Keratinocyte (primary cell): Measurements from ENCODE around the gene PLXNA2. TPM values are rescaled to one million over a fixed set of nuclear protein-coding genes. Genes with fewer than 3 reads are reported as not detected.

Experiments used
- DNase-seq: peaks from one replicate; pipeline ENCODE4 v3.0.0-alpha.2; 2011; ENCODE audit warnings: low read depth, missing footprints, low spot score
- FAIRE-seq: peaks from 2 replicates; lab custom pipeline; 2011; peaks lifted over from hg19 to GRCh38; lab: Jason Lieb, UNC
- H2AFZ ChIP-seq: 2 replicates; pipeline ENCODE4 v1.6.0; 2012; ENCODE audit warnings: low read length, control low read depth, inconsistent platforms; ENCODE audit not compliant: control insufficient read depth
- H3K27ac ChIP-seq: 2 replicates; pipeline ENCODE4 v1.5.1; 2011; ENCODE audit warnings: low read length; ENCODE audit not compliant: control insufficient read depth, insufficient read depth
- H3K27me3 ChIP-seq: 3 replicates; pipeline ENCODE4 v1.6.0; 2011; ENCODE audit warnings: low read length; ENCODE audit not compliant: control insufficient read depth, insufficient read depth; ENCODE audit errors: extremely low read depth
- H3K36me3 ChIP-seq, 2 experiments: 2 replicates in 1 of 2; 3 replicates in 1 of 2; pipeline ENCODE4 v1.5.1; 2011; ENCODE audit warnings: low read length in 2 of 2, mild to moderate bottlenecking in 1 of 2; ENCODE audit not compliant: control insufficient read depth in 2 of 2, insufficient read depth in 2 of 2; ENCODE audit errors: extremely low read depth in 1 of 2
- H3K4me1 ChIP-seq: 3 replicates; pipeline ENCODE4 v1.5.1; 2011; ENCODE audit warnings: low read length; ENCODE audit not compliant: control insufficient read depth, insufficient read depth; ENCODE audit errors: extremely low read depth
- H3K4me2 ChIP-seq: 3 replicates; pipeline ENCODE4 v1.6.0; 2011; ENCODE audit warnings: low read depth, low read length; ENCODE audit not compliant: control insufficient read depth, insufficient read depth; ENCODE audit errors: extremely low read depth
- H3K4me3 ChIP-seq, 3 experiments: fragments of 200-600 bp in 1 of 3; sonication (generic) in 1 of 3; 2 replicates in 2 of 3; 3 replicates in 1 of 3; pipeline ENCODE4 v1.5.1; 2011 to 2016; ENCODE audit warnings: low read length in 3 of 3, mild to moderate bottlenecking in 3 of 3, control low read depth in 2 of 3, inconsistent platforms in 1 of 3, low read depth in 1 of 3, mixed read lengths in 1 of 3, mixed run types in 1 of 3, moderate library complexity in 1 of 3; ENCODE audit not compliant: control insufficient read depth in 2 of 3, insufficient read depth in 2 of 3; ENCODE audit errors: extremely low read depth in 1 of 3
- H3K79me2 ChIP-seq: 2 replicates; pipeline ENCODE4 v1.6.0; 2012; ENCODE audit warnings: low read length; ENCODE audit not compliant: control insufficient read depth, insufficient read depth
- H3K9ac ChIP-seq: 3 replicates; pipeline ENCODE4 v1.6.0; 2011; ENCODE audit warnings: low read length; ENCODE audit not compliant: control insufficient read depth, insufficient read depth; ENCODE audit errors: extremely low read depth
- H3K9me1 ChIP-seq: 3 replicates; pipeline ENCODE4 v1.6.0; 2011; ENCODE audit warnings: low read length; ENCODE audit not compliant: control insufficient read depth, insufficient read depth; ENCODE audit errors: extremely low read depth
- H3K9me3 ChIP-seq: 2 replicates; pipeline ENCODE4 v1.5.1; 2012; ENCODE audit warnings: low read depth, low read length; ENCODE audit not compliant: control insufficient read depth
- H4K20me1 ChIP-seq: 3 replicates; pipeline ENCODE4 v1.6.0; 2011; ENCODE audit warnings: low read length; ENCODE audit not compliant: control insufficient read depth, insufficient read depth; ENCODE audit errors: extremely low read depth
- EZH2 ChIP-seq: IDR thresholded peaks from one replicate; pipeline ENCODE4 v1.6.1; 2012; ENCODE audit warnings: inconsistent platforms, mild to moderate bottlenecking, low read length, moderate library complexity
- dilution Hi-C: fragments of 300-500 bp; cut with MboI; formaldehyde crosslinking; loops from one replicate; pipeline ENCODE4 v1.7.0; 2020; ENCODE audit warnings: low sequenced_read_pairs; ENCODE audit not compliant: extremely low pct_ligation_motif_present
- polyA plus RNA-seq, 5 experiments: library from polyadenylated mRNA; depleted of rRNA in 3 of 5; stranded (reverse) in 3 of 5; stranded (forward) in 1 of 5; unstranded in 1 of 5; fragments of >200 nt; gene quantifications; 1 replicate in 1 of 5; 2 replicates in 3 of 5; 3 replicates in 1 of 5; pipeline versions ENCODE4 v1.2.1 to v1.2.3, GENCODE V29; 2011 to 2012; ENCODE audit warnings: missing spikeins in 2 of 5, low read depth in 1 of 5, low replicate concordance in 1 of 5
- TF ChIP-seq, protein P1 (sequence below), 3 experiments: IDR thresholded peaks in 1 of 3; conservative IDR thresholded peaks in 1 of 3; optimal IDR thresholded peaks in 1 of 3; 2 replicates in 2 of 3; 3 replicates in 1 of 3; pipeline versions ENCODE3 to v1.5.1; 2011; ENCODE audit warnings: low read length in 3 of 3, mild to moderate bottlenecking in 3 of 3, moderate library complexity in 2 of 3, control low read depth in 1 of 3, inconsistent platforms in 1 of 3; ENCODE audit not compliant: insufficient read depth in 2 of 3; ENCODE audit errors: extremely low read depth in 1 of 3

The PLXNA2 gene
- polyA plus RNA-seq, 1 donor (not counting 4 experiments of a cell fraction or from before 2014, with no cell fraction given): 6.7 TPM

DNA sequence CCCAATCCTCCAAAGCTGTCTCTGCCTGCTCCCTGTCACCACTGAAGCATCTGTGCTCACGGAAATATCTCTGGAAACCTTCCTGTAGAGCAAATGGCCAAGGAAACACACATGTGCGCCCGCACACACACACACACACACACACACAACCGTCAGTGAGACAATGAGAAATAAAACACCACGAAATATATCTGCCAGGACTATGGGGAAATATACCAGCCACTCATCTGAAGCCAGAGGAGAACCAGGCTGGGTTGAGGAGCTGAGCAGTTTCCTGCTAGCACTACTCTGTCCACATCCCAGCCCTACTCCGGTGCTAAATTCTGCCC lies 25.1 kb upstream of the PLXNA2 start:
- FAIRE-seq: no peak

GRCh38 chr1:208268541-208269337 lies 24.6 kb upstream of the PLXNA2 start:
- Histone ChIP-seq H3K9me3 (no peaks in the 10 kb centered on the region), H3K27ac (no peak overlapping the region), H4K20me1 (no peaks in the 10 kb centered on the region), H3K4me2 (no peak overlapping the region), H3K27me3 (peaks cover 73% of the 10 kb centered on the region), H3K4me3 (no peak overlapping the region), H3K4me1 (no peaks in the 10 kb centered on the region), H3K79me2 (no peaks in the 10 kb centered on the region), H3K36me3 (no peaks in the 10 kb centered on the region), H3K9ac (no peak overlapping the region), H3K9me1 (no peaks in the 10 kb centered on the region), H2AFZ (no peak overlapping the region)
- dilution Hi-C loops: no loop called here
- no peak for TF ChIP-seq EZH2
- TF ChIP-seq, protein P1, sequence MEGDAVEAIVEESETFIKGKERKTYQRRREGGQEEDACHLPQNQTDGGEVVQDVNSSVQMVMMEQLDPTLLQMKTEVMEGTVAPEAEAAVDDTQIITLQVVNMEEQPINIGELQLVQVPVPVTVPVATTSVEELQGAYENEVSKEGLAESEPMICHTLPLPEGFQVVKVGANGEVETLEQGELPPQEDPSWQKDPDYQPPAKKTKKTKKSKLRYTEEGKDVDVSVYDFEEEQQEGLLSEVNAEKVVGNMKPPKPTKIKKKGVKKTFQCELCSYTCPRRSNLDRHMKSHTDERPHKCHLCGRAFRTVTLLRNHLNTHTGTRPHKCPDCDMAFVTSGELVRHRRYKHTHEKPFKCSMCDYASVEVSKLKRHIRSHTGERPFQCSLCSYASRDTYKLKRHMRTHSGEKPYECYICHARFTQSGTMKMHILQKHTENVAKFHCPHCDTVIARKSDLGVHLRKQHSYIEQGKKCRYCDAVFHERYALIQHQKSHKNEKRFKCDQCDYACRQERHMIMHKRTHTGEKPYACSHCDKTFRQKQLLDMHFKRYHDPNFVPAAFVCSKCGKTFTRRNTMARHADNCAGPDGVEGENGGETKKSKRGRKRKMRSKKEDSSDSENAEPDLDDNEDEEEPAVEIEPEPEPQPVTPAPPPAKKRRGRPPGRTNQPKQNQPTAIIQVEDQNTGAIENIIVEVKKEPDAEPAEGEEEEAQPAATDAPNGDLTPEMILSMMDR (optimal IDR thresholded peaks at IDR 0.05 in 1 of 3, IDR thresholded peaks at IDR 0.05 in 1 of 3, conservative IDR thresholded peaks at IDR 0.05 in 1 of 3; ENCODE audit: extremely low read depth in 1 of 3, insufficient read depth in 2 of 3, low read length in 3 of 3): no peak
- no peak for FAIRE-seq
- no peak for DNase-seq

More for the DNA sequence above, 25.1 kb upstream of the PLXNA2 start:
- no peaks in the 10 kb centered on the region for H4K20me1 ChIP-seq
- H3K4me2 ChIP-seq: no peak overlapping the region
- H3K9ac ChIP-seq: no peak overlapping the region
- H3K79me2 ChIP-seq: no peaks in the 10 kb centered on the region
- H3K36me3 ChIP-seq: no peaks in the 10 kb centered on the region
- H3K4me3 ChIP-seq: no peak overlapping the region
- H3K9me1 ChIP-seq: no peaks in the 10 kb centered on the region
- H3K27ac ChIP-seq: no peak overlapping the region
- H3K9me3 ChIP-seq: no peaks in the 10 kb centered on the region
- no peaks in the 10 kb centered on the region for H3K4me1 ChIP-seq
- no peak overlapping the region for H2AFZ ChIP-seq
- H3K27me3 ChIP-seq: peaks cover 69% of the 10 kb centered on the region
- no peak for DNase-seq
- dilution Hi-C loops: no loop called here
- TF ChIP-seq EZH2: no peak
- TF ChIP-seq, protein P1 (optimal IDR thresholded peaks at IDR 0.05 in 1 of 3, IDR thresholded peaks at IDR 0.05 in 1 of 3, conservative IDR thresholded peaks at IDR 0.05 in 1 of 3; ENCODE audit: extremely low read depth in 1 of 3, insufficient read depth in 2 of 3, low read length in 3 of 3): no peak
